Femur (tissue), 1 donor: Measurements from ENCODE around the gene SND1.
A peak's percentile ranks its signal among the peaks of the same experiment; 100 is the strongest.

Source experiments
- DNase-seq: peaks from one replicate; pipeline ENCODE4 v3.0.0-alpha.2; 2017

Gene SND1

GRCh38 chr7:128030654-128031611 is 378.9 kb downstream of the SND1 start, which contains the start of gene LRRC4:
Gene LRRC4, minus strand, starts transcription at chr7:128031437. Its CDS starts 797 bp downstream, at chr7:128030640.
- DNase-seq = peak; percentile 43

GRCh38 chr7:128031901-128032604 is 380.1 kb downstream of the SND1 start:
- peak; percentile 63 for DNase-seq

- peak; percentile 43 for DNase-seq
These were observed 380.7 kb downstream of the SND1 start for GRCh38 chr7:128032605-128033235.

- DNase-seq = no peak
These were observed 381.3 kb downstream of the SND1 start for GRCh38 chr7:128033246-128033645.

- no peak for DNase-seq
These were observed 382.8 kb downstream of the SND1 start for GRCh38 chr7:128034825-128035224.

- DNase-seq = no peak
These were observed 383.7 kb downstream of the SND1 start for GRCh38 chr7:128035712-128036111.

- DNase-seq = no peak
These were observed 384.4 kb downstream of the SND1 start for GRCh38 chr7:128036226-128036940.

- DNase-seq = no peak
These were observed 385.1 kb downstream of the SND1 start for GRCh38 chr7:128037081-128037480.

GRCh38 chr7:128037880-128038619 is 386.1 kb downstream of the SND1 start:
- no peak for DNase-seq

GRCh38 chr7:128039544-128039953 is 387.6 kb downstream of the SND1 start:
- DNase-seq = no peak

GRCh38 chr7:128040205-128040604 is 388.2 kb downstream of the SND1 start:
- no peak for DNase-seq

GRCh38 chr7:128041203-128041602 is 389.2 kb downstream of the SND1 start:
- no peak for DNase-seq

GRCh38 chr7:128042012-128042411 is 390.0 kb downstream of the SND1 start:
- no peak for DNase-seq

GRCh38 chr7:128044064-128044463 is 392.1 kb downstream of the SND1 start:
- no peak for DNase-seq

- no peak for DNase-seq
These were observed 393.2 kb downstream of the SND1 start for GRCh38 chr7:128045158-128045557.

GRCh38 chr7:128045766-128046165 is 393.8 kb downstream of the SND1 start:
- DNase-seq = no peak

GRCh38 chr7:128052404-128052803 is 400.4 kb downstream of the SND1 start:
- DNase-seq = no peak

- DNase-seq = no peak
These were observed 401.0 kb downstream of the SND1 start for GRCh38 chr7:128053023-128053422.

- DNase-seq = no peak
These were observed 402.0 kb downstream of the SND1 start for GRCh38 chr7:128053991-128054390.

- DNase-seq = no peak
These were observed 402.5 kb downstream of the SND1 start for GRCh38 chr7:128054511-128054910.

GRCh38 chr7:128055637-128056036 is 403.6 kb downstream of the SND1 start:
- no peak for DNase-seq

- DNase-seq = no peak
These were observed 404.9 kb downstream of the SND1 start for GRCh38 chr7:128056901-128057300.
